ENCODE data around the gene UBP1.
A peak's percentile ranks its signal among the peaks of the same experiment; 100 is the strongest.
"Not testable (repeated sequence)": the region's sequence is repeated elsewhere in the genome, so short reads cannot be mapped to it uniquely, and the experiment has no call there.

UBP1 gene

DNA sequence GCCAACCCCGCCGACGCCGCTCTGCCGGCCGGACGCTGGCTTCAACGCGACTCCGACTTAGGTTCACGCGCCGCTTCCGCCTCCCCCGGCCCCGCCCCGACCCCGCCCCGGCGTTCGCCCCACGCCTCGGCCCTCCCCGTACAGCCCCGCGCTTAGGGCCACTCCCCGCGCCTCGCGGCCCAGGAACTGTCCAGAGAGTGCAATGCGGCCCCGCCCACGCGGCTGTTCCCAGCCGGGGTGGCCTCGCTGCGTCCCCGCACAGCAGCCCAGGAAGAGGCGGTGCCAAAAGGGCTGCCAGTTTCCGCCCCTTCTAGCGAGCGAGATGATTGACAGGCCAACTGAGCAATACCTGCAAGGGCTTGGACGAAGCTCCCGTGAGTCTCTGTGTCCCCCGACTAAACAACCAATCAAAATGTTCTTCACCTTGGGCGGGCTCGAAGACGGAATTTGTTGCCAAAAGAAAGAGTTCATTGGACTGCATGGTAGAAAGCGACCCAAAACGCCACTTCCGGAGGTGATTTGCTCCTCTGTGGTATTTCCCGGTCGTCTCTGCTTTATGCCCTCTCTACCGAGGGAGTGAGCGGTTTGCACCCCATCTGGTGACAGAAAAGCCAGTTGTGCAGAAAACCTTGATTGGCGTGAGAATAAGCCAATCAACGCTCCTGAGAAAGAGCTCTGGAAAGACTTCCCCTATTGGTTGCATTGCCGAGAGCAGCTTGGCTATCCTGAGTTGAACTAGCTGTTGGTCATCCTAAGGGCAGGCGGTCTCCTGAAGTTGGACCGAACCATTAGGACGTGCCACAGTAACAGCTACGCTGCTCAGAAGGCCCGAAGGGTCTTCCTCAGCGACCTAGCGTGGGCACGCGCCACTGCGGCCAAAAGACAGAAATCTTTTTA is at the start of gene UBP1:
UBP1 (minus strand) TSS at position 78 of the 897 bp plus-strand sequence. CDS start 557 bp downstream, outside the sequence.
- peak; percentile 99 for DNase-seq

- no peak for DNase-seq
Measured at GRCh38 chr3:33488683-33489082, 48.5 kb upstream of the UBP1 start.

DNA sequence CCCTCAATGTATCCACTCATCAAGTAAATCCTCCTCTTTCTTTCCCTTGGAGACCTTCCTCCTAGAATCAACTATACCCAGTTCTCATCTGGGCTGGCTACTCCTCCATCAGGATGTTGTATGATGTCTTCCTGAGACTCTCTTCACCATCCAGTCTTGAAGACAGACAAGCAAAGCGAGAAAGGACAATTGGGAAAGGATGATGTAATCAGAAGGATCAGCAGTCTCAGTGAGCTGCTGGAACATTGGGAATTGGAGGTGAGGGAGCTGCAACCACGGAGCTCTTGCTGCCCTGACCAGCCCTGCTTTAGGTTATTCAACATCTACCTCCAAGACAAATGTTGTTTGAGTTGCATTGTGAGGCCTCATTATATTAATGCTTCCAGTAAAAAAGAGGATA is 48.0 kb upstream of the UBP1 start:
- no peak for DNase-seq

DNA sequence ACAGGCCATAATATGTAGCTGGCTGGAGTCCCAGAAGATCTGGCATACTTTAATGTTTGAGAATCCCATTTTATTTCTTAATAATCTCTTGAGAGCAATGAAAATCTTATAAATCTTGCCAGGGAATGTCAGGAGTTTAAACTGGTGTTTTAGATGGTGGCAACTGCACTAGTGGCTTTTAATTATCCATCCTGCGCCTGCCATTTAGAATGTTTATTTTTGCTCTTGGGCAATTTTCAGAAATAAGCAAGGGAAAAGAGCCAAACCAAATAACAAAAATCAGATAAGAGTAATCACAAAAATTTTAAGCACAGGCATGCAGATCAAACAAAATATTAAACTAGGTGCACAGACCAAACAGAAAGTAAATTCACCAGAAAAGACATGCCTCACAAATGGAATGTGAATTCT is 41.9 kb upstream of the UBP1 start:
- no peak for DNase-seq

- no peak for DNase-seq
Measured at GRCh38 chr3:33474896-33475295, 34.7 kb upstream of the UBP1 start.

DNA sequence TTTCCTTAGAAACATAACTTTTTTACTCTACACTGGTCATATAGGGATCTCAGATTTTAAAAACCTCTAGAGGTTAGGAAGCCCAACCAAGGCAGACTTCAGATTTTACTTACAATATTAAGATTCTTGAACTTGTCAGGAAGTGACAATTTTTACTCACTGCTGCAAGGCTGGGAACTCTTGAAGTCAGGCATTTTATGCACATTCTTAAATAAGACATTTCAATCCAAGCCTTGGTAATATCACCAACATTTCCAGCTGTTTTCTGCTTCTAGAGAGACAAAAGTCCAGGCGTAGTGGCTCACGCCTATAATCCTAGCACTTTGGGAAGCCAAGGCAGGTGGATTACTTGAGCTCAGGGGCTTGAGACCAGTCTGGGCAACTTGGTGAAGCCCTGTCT is 33.6 kb upstream of the UBP1 start:
- DNase-seq, result no peak

- no peak for DNase-seq
Measured at GRCh38 chr3:33467786-33468185, 27.6 kb upstream of the UBP1 start.

GRCh38 chr3:33461097-33461496 is 20.9 kb upstream of the UBP1 start:
- DNase-seq, result no peak

DNA sequence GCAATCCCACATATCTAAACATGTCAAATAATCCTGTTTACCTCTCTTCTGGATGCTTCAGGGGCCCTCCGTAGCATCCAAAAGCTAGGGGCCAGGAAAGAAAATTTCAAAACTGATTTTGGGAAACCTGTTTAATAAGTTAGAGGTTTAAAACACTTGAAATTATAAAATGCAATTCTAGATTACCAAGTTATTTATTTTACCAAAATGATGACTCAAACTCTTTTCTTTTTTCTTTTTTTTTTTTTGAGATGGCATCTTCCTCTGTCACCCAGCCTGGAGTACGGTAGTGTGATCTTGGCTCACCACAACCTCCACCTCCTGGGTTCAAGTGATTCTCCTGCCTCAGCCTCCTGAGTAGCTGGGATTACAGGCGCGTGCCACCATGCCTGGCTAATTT is 19.4 kb upstream of the UBP1 start:
- DNase-seq, result not testable (repeated sequence)

DNA sequence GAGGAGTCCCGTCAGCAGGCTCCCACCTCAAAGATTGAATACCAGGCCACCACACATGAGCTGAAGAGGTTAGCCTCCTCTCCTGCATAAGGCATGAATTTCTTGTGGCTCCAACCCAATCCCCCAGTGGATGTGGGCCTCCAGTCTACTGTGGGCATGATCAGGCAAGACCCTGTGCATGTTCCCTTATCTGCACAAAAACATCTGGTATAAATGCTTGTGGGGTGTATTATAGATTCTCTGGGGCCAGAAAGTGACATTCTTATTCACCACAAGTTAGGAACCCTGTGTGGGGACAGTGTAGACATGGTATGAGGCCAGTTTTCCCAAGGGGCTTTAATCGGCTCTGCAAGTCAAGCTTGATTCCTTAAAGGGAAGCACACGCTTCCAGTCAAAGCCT is 18.2 kb upstream of the UBP1 start:
- no peak for DNase-seq

- no peak for DNase-seq
Measured at GRCh38 chr3:33456756-33457155, 16.6 kb upstream of the UBP1 start.

- peak; percentile 13 for DNase-seq
Measured at GRCh38 chr3:33453331-33453761, 13.1 kb upstream of the UBP1 start.

GRCh38 chr3:33451994-33452393 is 11.8 kb upstream of the UBP1 start:
- not testable (repeated sequence) for DNase-seq

DNA sequence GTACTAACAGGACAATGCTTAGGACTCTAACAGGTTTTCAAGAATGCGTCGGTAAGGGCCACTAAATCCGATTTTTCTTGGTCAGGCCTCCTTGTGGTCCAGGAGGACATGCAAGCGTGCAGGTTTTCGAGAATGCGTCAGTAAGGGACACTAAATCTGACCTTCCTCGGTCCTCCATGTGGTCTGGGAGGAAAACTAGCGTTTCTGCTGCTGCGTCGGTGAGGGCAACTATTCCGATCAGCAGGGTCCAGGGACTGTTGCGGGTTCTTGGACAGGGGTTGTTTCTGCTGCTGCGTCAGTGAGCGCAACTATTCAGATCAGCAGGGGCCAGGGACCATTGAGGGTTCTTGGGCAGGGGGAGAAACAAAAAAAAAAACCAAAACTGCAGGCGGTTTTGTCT is 7.8 kb upstream of the UBP1 start:
- DNase-seq, result no peak

DNA sequence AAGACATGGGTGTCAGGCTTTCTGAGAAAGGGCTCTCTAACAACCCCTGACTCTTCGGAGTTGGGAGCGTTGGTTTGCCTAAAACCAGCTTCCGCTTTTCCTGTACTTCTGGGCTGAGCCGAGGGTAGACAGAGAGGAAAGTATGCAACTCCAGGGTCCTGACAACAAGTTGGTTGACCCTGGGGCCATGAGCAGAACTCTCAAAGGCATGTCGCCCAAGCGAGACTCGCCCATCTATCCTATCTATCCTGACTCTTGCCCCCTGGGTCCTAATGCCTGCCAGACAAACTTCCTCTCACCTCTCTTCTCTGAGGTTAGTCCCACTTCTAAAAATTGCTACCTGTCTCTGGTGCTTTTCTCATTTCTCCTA is 7.0 kb upstream of the UBP1 start:
- not testable (repeated sequence) for DNase-seq

DNA sequence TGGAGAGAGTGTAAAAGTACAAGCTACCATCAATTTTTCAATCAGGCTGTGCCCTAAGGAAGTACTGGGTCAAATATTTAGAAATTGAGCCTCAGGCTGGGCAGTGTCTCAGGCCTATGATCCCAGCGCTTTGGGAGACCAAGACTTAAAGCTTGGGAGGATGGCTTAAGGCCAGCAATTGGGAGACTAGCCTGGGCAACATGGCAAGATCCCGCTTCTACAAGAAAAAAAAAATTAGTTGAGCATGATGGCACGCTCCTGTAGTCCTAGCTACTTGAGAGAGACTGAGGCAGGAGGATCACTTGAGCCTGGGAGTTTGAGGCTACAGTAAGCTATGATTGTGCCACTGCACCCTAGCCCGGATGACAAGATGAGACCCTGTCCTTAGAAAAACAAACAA is 2.0 kb upstream of the UBP1 start:
- no peak for DNase-seq

DNA sequence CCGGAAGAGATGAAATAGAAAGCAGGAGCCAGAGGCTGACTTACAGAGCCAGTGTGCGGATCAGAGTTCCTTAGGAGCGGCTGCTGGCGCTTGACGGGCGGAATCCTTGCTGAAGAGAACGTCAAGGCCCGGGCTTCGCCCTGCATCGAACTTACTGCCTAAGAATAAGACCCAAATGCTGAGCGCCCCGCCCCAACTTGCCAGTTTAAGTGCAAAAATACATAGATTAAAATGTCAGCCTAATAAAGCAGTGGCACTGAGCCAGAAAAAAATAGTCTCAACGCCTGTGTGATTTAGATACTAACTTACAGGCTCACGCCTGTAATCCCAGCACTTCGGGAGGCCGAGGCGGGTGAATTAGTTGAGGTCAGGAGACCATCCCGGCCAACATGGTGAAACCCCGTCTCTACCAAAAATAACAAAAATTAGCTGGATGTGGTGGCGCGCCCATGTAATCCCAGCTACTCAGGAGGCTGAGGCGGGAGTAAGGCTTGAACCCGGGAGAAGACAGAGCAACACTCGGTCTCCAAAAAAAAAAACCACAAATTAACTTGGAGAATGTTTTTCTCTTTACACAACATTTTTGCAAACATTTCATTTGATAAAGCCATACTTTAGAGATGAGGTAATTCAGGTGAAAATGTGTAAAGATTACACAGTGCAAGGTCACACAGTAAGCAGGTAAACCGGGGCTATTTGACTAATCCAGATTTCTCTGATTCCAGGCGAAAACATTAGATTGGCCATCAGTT is 1.2 kb upstream of the UBP1 start:
- DNase-seq, result no peak

DNA sequence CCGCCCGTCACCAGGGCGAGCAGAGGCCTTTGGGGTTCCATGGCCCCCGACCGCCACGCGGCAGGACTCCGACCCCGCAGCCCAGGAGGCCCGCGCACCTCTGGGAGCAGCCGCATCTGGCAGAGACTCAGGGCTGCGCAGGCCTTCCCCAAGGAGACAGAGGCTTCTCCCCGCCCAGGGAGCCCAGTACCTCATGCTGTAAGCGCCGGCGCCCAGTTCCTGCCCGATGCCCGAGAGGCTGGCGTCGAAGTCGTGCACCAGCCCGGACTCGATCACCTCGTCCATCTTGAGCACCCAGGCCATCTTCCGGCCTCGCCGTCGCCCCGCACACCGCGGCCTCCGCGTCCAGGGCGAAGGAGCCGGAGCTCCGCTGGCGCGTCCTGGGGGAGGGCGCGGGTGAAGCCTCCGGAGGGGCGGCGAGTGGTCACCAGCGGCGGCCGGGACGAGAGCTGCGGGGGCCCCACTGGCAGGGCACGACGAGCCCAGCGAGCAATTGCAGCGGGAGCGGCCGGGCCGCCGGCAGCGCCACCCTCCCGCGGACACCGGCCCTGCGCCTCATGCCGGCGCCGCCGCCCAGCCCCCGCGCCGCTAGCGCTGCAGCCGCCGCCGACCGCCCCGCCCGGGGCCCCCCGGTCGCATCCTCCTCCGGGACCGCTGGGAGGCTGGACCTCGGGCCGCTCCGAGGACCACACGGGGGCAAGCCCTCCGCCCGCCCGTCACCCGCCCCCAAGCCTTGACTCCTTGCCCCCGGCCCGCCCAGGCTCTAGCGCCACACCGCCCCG is 468 bp downstream of the UBP1 start:
- DNase-seq, result peak; percentile 78

DNA sequence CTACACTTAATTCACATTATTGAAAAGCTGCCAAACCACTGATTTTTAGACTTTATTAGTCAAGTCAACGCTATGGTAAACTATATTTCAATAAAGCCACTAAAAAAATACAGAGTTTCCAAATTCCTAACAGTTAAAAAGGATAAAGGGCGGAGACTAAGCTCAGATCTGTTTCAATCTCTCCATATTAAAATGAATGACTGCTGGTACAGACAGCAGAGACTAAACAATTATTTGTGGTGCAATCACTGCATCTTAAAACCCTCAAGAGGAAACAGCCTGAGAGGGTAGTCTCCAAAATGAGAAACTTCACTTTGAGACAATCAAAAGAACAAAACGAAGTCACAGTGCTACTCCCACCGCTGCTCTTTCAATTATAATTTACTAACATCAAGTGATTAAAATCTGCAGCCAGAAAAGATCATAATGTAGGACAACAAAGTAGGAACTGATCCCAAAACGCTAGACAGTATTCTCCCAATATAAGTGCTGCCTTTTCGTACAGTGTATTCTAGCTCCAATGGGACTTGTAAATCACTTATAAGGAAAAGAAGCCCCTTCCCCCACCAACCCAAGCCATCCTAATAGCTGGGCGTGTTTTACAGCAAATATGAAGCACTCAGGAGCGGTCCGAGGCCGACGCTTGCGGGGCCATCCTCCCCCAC is 1.2 kb downstream of the UBP1 start:
- no peak for DNase-seq

- no peak for DNase-seq
Measured at GRCh38 chr3:33438284-33438668, 1.9 kb downstream of the UBP1 start.

DNA sequence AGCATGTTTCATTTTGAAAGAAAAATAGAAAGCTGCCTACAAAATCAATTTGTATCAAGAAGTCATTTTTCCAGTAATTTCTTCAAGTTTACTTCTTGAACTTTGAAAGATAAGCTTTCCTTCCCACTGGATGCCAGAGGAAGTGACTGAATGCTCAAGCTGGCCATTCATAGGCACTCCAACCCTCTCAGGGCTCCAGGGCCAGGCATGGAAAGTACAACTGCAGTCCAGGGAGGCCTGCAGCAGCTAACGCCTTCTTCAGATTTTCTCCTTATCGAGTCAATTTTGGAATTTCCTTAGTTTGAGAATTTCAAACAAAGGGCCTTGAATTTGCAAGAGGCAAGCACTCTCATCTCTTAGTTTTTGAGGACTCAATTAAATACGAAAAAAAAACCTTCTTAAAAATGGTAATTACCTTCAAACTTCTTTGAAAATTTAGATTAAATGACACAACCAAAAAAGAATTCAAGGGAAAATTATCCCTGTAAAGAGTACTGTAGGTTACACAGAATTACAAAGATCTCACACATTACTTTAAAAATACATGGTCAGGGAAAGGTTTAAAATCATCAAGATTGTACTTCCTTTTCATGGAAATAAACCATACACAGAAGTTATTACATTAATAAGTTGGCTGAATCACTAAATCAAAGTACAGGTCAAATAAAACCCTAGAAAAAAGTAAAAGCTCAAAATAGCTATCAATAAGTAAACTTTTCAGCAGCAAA is 2.5 kb downstream of the UBP1 start:
- no peak for DNase-seq

GRCh38 chr3:33433843-33434242 is 6.4 kb downstream of the UBP1 start:
- no peak for DNase-seq
